GM19043 (cell line): ENCODE measurements around the gene HBEGF.

Experiments
- ATAC-seq: cut with Tn5 transposase; IDR thresholded peaks from one replicate; pipeline ENCODE4 v1.9.1; 2021; ENCODE audit warnings: low read depth; ENCODE audit not compliant: unreplicated experiment

HBEGF gene, protein sequence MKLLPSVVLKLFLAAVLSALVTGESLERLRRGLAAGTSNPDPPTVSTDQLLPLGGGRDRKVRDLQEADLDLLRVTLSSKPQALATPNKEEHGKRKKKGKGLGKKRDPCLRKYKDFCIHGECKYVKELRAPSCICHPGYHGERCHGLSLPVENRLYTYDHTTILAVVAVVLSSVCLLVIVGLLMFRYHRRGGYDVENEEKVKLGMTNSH

DNA sequence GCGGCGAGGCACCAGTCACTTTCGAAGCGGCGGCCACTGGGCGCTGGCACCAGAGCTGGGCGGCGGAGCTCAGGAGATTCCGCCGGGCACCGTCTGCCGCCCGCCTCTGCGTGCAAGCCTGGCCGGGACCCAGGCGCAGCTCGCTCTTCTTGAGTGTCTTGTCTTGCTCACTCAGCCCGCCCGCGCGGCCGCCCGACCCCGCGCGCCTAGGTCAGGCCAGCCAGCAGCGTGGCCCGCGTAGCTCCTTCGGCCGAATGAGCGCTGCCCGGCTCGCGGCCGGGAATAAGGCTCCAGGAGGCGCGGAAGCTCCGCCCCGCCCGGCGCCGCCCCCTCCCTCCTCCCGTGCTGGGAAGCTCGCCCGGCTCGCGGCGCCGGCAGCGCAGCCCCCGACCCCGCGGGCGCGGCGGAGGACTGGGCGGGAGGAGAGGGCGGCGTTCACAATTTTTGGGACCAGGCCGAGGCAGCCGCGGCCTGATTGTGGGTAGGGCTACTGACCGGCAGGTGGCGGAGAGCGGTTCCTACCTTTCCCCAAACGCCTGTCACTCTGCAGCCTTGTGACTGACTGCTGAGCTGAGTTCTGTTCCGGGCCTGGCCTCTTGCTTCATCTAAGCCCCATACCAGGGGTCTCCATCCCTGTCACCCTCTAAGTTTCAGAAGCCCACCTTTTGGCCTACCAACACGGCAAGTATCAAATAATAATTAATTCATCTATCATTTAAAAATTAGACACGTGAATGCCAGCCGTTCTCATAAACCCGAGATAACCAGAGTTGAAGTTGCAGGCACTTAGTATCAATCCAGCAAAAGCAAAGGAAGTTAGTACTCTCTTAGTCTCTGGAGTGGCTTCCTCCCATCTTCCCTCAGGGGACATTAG lies at the start of gene HBEGF:
Gene HBEGF, minus strand, starts transcription at position 256 of the 874 bp plus-strand sequence. CDS start 275 bp downstream, outside the sequence.
- ATAC-seq = peak; percentile 70

DNA sequence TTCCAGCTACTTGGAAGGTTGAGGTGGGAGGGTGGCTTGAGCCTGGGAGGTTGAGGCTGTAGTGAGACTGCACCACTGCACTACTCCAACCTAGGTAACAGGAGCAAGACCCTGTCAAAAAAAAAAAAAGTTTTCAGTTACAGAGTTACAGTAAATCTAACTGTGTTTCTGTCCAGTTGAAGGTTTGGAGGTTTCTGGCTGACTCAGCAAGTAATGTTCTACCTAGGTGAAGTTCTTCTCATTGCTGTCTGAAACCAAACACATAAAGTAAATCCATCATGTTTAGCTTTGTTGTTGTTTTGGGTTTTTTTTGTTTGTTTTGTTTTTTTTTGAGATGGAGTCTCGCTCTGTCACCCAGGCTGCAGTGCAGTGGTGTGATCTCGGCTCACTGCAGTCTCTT lies 47.3 kb upstream of the HBEGF start:
- ATAC-seq = no peak

DNA sequence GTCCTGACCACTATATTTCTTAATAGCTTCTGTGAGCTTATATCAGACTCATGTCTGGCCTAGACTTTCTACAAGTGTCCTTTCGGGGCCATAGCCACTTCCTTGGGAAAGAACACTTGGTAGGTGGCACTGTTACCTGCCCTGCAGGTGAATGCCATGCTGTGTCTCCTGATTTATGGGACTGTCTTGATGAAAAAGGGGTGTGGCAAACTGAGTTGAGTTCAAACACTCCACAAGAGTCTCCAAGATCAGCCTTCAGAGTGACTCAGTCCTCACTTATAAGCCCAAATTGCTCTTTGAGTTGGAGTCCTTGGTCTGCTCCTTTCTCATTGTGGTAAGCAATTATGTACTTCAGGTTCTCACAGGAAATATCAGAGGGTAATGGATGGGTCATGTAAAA lies 45.3 kb upstream of the HBEGF start:
- no peak for ATAC-seq

DNA sequence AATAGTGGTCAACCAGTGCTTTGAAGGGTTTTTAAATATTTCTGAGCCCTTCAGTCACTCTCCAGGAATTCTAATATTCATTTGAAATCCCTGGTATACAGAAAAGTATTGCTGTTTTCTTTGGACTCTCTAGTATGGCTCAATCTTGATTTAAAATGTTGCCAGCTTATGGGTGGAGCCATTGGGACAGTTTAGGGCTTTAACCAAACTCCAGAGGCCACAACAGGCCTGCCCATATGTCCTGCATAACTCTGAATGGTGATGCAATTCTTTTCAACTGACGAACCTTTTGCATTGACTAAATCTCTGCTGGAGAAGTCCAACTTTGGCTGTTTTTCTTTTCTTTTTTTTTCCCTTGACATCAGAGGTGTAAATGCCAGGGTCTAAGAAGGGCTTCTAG lies 44.9 kb upstream of the HBEGF start:
- no peak for ATAC-seq

DNA sequence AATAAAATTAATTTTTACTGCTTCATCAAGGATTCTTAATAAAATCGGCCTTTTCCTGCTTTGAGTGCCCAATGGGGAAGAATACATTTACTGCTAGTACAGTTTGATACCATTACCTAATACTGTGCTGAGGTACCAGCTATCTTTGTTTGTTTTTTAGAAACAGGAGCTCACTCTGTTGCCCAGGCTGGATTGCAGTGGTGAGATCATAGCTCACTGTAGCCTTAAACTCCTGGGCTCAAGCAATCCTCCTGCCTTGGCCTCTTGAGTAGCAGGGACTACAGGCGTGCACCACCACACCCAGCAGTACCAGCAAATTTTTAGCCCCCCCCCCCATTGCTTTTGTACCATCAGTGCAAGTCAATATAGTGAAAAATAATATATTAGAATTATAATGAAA lies 41.6 kb upstream of the HBEGF start:
- no peak for ATAC-seq

DNA sequence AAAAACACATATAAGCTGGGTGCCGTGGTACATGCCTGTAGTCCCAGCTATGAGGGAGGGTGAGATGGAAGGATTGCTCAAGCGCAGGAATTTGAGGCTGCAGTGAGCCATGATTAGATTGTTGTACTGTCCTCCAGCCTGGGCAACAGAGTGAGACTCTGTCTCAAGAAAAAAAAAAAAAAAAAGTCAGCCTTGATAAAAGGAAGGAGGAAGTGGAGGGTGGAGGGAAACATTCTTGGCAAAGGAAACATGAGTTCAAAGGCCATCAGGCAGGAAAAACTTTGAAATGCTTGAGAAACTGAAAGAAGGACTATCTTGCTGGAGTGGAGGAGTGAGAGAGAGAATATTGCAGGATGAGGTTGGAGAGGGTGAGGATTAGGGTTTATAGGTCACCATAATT lies 36.9 kb upstream of the HBEGF start:
- ATAC-seq = no peak

DNA sequence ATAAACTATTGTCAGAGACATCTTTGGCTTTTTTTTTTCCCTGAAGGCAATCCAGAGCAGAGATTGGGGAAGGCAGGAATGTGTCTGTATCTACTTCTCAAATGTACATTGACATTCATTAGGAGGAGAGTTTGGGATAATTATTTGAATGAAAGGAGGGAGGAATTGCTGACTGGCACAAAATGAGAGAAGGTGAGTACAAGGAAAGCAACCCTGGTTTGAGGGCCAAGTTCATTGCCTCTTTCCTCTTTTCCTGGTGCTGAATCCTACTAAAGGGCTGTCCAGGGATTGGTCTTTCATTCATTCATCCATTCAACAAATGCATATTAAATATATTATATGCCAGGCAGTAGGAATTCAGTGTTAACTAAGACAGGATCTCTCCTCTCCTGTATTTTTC lies 36.5 kb upstream of the HBEGF start:
- ATAC-seq = no peak

DNA sequence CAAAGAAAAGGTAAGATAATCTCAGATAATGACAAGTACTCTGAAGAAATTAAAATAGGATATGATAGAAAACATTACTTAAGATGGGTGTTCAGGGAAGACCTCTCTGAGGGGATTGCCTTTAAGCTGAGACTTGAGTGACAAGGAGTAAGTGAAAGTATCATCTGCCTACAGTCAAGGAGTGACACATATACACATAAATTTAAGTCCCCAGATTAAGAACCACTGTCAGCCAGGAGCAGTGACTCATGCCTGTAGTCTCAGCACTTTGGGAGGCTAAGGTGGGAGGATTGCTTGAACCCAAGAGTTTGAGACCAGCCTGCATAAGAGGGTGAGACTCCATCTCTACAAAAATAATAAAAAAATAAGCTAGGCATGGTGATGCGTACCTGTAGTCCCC lies 35.6 kb upstream of the HBEGF start:
- ATAC-seq = no peak

DNA sequence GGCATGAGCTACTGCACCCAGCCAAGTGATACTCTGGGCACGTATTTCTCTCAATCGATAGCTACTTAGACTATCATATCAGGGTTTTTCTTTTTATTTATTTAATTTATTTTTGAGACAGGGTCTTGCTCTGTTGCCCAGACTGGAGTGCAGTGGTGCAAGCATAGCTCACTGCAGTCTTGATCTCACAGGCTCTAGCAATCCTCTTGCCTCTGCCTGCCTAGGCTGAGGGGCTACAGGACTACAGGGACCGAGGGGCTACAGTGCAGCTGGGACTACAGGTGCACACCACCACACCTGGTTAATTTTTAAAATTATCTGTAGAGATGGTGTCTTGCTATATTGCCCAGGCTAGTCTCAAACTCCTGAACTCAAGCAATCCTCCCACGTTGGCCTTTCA lies 34.9 kb upstream of the HBEGF start:
- ATAC-seq = no peak

DNA sequence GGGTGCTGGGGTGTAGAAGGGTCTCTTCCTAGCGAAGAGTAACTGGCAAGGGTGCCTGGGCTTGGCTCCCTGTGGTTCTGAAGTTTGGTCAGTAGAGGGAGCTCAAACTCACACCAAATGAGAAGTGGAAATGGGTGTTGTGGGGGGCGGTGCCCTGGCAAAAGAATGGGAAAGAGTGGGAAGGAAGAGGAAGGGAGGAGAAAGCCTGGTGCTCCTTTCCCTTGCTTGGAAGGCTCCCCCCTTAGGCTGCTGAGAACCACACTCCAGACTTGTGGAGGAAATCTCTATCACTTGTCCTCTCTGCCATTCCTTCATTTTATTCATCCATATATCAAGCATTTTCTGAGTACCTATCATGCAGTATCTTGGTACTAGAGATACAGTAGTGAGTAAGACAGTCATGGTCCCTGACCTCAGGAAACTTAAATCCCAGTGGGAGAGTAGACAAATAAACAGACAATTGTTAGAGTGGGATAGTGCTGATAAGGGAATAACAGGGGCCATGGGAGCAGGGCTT lies 26.6 kb upstream of the HBEGF start:
- no peak for ATAC-seq

DNA sequence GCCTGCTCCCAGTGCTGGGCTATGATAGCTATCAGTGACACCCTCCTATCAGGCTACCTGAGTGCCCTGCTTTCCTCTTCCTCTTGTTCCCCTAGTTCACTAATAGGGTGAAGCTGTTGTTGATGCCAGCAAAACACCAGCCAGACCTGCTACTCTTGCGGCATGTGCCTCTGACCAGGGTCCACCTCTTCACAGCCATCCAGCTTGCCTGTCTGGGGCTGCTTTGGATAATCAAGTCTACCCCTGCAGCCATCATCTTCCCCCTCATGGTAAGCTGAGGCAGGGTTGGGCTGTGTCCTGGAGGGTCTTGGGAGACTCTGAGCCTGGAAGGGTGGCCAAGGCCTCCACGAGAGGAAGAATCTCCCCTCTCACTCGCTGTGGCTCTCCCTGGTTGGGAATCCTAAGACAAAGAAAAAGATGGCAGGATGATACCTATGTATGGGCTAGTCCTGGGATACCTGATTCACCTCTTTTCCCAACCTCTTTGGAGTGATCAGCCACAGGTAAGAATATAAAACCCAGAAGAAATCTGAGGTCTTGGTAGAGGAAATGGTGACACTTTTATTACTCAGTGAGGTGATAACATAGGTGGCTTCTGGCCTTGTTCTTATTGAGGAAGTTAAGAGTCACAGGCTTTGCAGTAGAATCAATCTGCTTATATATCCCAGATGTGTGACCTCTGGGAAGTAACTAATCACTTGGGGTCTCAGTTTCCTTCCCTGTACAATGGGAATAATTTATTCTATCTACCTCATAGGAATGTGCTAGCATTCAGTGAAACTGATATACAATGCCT lies 25.2 kb upstream of the HBEGF start:
- ATAC-seq = no peak

DNA sequence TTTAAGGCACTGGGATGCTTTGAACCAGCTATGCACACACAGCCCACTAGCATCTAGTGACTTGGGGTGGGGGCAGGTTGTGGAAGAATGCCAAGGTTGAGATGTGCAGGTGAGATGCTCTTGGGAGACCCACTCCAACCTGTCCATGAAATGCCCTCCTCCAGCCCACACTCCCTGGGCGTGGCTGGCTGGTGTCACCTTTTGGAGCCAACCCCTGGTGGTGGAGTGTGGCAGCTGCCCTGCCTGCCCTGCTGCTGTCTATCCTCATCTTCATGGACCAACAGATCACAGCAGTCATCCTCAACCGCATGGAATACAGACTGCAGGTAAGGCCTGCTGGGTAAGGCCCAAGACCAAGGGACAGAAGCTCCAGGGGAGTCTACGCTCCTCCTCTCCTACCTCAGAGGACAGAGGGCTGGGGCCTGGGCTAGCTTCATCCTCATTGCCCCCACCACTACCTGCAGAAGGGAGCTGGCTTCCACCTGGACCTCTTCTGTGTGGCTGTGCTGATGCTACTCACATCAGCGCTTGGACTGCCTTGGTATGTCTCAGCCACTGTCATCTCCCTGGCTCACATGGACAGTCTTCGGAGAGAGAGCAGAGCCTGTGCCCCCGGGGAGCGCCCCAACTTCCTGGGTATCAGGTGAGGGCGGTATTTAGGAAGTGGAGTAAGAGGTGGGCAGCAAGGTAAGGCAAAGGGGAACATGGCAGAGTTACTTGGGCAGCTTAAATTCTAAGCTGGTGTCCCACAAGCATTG lies 21.0 kb upstream of the HBEGF start:
- ATAC-seq = no peak

DNA sequence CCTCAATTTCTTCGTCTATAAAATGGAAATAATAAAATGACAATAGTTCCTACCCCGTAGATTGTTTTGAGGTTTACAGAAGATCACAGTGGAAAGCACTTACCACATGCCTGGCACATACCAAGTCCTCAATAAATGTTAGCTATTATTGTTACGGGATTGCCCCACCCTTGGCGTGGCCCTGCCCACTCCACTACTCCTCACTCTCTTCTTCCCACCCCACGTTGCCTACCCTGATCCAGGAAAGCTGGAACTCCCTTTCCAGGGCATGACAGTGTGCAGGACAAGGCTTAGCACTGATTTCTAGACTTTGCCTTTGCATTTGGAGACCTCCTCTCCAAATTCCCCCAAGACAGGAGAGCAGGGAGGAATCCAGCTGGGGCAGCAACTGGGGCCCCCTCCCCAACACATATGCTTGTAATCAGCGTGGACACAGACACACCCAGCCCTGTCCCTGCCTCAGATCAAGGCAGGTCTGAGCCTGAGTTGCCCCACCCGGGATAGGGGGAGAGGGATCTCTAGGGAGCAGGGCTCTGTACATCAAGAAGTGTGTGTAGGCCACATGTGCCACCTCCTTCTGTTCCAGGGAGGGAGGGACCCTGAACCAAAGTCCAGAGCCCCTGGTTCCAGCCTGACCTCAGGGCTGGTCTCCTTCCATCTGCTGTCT lies 20.3 kb upstream of the HBEGF start:
- no peak for ATAC-seq

DNA sequence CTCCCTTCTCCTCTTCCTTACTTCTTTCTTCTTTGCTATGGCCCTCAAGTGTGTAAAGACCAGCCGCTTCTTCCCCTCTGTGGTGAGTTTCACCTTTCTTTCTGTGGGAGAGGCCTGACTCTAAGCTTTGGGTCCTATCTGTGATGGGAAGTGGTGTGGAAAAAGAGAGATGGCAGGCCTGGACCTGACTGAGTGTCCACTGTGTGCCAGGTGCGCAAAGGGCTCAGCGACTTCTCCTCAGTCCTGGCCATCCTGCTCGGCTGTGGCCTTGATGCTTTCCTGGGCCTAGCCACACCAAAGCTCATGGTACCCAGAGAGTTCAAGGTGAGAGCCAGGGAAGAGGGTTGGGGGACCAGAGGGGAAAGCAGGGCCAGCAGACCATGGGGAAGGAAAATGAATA lies 19.5 kb upstream of the HBEGF start:
- ATAC-seq = no peak

DNA sequence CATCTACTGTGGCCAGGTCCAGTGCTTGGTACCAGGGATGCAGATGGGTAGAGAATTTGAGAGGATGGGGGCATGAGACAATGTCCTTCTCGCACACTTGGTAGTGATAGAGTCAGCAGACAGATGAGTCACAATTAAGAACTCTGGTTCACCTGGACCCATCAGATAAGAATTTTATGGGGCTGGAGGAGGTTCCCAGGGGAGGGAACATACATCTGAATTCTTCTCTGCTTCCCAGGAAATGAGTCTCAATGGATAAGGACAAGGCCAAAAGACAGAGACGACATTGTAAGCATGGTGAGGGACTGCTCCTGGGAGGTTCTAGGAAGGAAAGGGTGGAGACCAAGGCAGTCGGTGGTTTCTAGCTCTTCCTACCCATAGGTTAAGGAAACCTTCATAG lies 18.9 kb upstream of the HBEGF start:
- no peak for ATAC-seq

DNA sequence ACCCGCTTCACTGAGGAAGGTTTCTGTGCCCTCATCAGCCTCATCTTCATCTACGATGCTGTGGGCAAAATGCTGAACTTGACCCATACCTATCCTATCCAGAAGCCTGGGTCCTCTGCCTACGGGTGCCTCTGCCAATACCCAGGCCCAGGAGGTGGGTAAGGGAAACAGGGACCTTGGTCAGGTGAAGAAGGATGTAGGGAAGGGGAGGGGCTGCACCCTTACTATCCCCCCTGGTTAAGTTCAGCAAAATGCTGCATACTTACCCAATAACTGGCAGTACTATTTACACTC lies 18.0 kb upstream of the HBEGF start:
- ATAC-seq = no peak

DNA sequence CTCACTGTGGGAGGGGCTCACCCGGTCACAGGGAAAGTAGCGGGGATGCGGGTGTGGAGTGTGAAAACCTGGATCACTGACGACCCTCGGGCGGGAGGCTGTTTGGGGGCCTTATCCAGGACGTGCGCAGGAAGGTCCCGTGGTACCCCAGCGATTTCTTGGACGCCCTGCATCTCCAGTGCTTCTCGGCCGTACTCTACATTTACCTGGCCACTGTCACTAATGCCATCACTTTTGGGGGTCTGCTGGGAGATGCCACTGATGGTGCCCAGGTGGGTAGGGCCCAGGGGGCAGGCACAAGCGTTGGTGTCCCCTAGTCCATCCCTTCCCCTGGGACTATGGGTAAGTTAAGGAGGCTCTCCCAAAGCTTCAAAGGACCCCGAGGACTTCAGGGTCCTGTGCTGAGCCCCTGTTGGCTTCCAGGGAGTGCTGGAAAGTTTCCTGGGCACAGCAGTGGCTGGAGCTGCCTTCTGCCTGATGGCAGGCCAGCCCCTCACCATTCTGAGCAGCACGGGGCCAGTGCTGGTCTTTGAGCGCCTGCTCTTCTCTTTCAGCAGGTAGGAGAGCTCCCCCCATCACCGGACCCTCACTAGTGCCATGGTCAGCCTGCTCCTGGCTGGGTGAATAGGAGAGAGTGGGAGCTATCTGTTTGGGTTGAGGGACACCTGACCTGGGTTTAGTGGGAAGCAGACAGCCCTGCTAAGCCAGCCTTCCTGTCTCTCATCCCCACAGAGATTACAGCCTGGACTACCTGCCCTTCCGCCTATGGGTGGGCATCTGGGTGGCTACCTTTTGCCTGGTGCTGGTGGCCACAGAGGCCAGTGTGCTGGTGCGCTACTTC lies 17.4 kb upstream of the HBEGF start:
- ATAC-seq = no peak

DNA sequence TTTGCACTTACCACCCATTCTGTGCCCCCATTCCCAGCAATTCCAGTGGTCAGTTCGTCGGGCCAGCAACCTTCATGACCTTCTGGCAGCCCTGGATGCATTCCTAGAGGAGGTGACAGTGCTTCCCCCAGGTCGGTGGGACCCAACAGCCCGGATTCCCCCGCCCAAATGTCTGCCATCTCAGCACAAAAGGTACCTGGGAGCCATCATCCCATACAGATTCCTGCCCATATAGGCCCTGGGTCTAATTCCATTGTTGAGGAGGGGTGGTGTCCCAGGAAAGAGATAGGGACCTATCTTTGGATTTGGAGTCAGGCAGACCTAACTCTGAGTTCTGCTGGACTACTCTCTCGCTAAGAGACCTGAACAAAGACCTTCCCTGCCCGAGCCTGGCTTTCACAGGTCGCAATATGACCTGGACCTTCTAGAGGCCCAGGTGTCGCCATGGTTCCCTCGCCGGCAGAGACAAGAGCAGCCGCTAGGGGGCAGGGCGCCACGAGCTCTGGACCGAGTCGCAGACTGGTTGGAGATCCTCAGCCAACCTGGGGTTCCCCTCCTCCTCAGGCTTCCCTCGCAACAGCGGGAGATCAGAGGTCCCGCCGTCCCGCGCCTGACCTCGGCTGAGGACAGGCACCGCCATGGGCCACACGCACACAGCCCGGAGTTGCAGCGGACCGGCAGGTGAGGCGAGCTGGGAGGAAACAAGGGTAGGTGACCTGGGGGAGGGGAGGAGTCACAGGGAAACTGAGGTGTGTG lies 16.6 kb upstream of the HBEGF start:
- peak; percentile 87 for ATAC-seq

DNA sequence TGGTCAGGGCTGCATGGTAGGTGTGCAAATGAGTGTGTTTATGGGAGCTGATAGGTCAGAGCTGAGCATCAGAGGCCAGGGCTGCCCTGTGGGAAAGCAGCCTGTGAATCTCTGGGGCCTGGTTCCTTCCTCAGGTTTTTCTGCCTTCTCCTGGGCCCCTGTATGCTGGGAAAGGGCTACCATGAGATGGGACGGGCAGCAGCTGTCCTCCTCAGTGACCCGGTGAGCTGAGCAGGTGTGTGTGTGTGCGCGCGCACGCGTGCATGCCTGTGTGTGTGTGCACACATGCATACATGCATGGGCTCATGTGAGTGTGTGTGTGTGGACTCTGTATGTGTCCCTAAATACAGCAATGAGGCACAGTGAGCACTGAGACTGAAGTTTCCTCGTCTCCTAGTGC lies 15.9 kb upstream of the HBEGF start:
- no peak for ATAC-seq
